T-cell (primary cell): ENCODE results near the gene CNKSR3. TPM values are rescaled to one million over a fixed set of nuclear protein-coding genes. Genes with fewer than 3 reads are reported as not detected.

Source experiments
- ATAC-seq, 4 experiments: fragments of 200-7000 bp in 3 of 4; fragments of 150-1000 bp in 1 of 4; cut with Tn5 transposase; replicated peaks in 1 of 4; 1 replicate in 3 of 4; 2 replicates in 1 of 4; pipeline ENCODE4 v1.10.0; 2021; ENCODE audit warnings: moderate library complexity in 3 of 4, mild to moderate bottlenecking in 2 of 4, moderate number of reproducible peaks in 1 of 4
- CTCF ChIA-PET, 2 donors: fragments of 300-600 bp; sonication (Branson Sonifier 250); formaldehyde crosslinking; loops; one replicate each; lab custom pipeline; 2022; ENCODE audit warnings: antibody characterized with exemption in 2 of 2; lab: Charles Lee
- POLR2A ChIA-PET, 2 donors: fragments of 300-600 bp; sonication (Branson Sonifier 250); formaldehyde crosslinking; loops; one replicate each; lab custom pipeline; 2022; ENCODE audit warnings: antibody characterized with exemption in 2 of 2; lab: Charles Lee
- DNase-seq, 35 experiments: peaks; one replicate each; pipeline versions ENCODE4 v3.0.0 to v3.0.0-alpha.2; 2013 to 2023
- H3K27ac ChIP-seq: one replicate; pipeline ENCODE4 v1.5.1; 2013; ENCODE audit warnings: low read length
- H3K27me3 ChIP-seq, 2 experiments: replicated peaks in 1 of 2; 1 replicate in 1 of 2; 2 replicates in 1 of 2; pipeline versions ENCODE4 v1.6.1 to v1.7.0; 2013; ENCODE audit warnings: low read length in 1 of 2, mixed read lengths in 1 of 2; ENCODE audit not compliant: control insufficient read depth in 2 of 2, insufficient read depth in 2 of 2; ENCODE audit errors: extremely low read depth in 1 of 2
- H3K36me3 ChIP-seq, 2 donors: 1 replicate in 1 of 2; 2 replicates in 1 of 2; pipeline versions ENCODE4 v1.6.1 to v1.7.0; 2013; ENCODE audit warnings: low read length in 1 of 2; ENCODE audit not compliant: control insufficient read depth in 2 of 2, insufficient read depth in 1 of 2; ENCODE audit errors: extremely low read depth in 1 of 2
- H3K4me1 ChIP-seq, 2 experiments: 1 replicate in 1 of 2; 2 replicates in 1 of 2; pipeline versions ENCODE4 v1.6.1 to v1.7.0; 2013; ENCODE audit warnings: low read length in 2 of 2, mixed read lengths in 1 of 2; ENCODE audit not compliant: insufficient read depth in 2 of 2, control insufficient read depth in 1 of 2; ENCODE audit errors: extremely low read depth in 1 of 2
- H3K4me3 ChIP-seq, 2 donors: 1 replicate in 1 of 2; 2 replicates in 1 of 2; pipeline versions ENCODE4 v1.5.1 to v1.7.0; 2013; ENCODE audit warnings: mild to moderate bottlenecking in 2 of 2, low read length in 1 of 2, moderate library complexity in 1 of 2; ENCODE audit not compliant: control insufficient read depth in 1 of 2; ENCODE audit errors: extremely low read depth in 1 of 2
- H3K9me3 ChIP-seq: 2 replicates; pipeline ENCODE4 v1.7.0; 2013
- H3K27ac Mint-ChIP-seq, 2 donors: one replicate each; pipeline ENCODE4 v1.8.0; 2020 to 2021; ENCODE audit warnings: mild to moderate bottlenecking in 2 of 2, mixed read lengths in 2 of 2
- H3K27me3 Mint-ChIP-seq, 2 donors: one replicate each; pipeline ENCODE4 v1.8.0; 2021 to 2022; ENCODE audit warnings: mixed read lengths in 2 of 2
- H3K36me3 Mint-ChIP-seq: one replicate; pipeline ENCODE4 v1.8.0; 2021; ENCODE audit warnings: mixed read lengths
- H3K4me1 Mint-ChIP-seq, 3 donors: one replicate each; pipeline ENCODE4 v1.8.0; 2020 to 2022; ENCODE audit warnings: mixed read lengths in 3 of 3, mild to moderate bottlenecking in 1 of 3
- H3K4me3 Mint-ChIP-seq, 3 donors: one replicate each; pipeline ENCODE4 v1.8.0; 2020 to 2022; ENCODE audit warnings: mild to moderate bottlenecking in 3 of 3, mixed read lengths in 3 of 3, moderate library complexity in 3 of 3
- H3K9me3 Mint-ChIP-seq, 3 donors: one replicate each; pipeline ENCODE4 v1.8.0; 2020 to 2022; ENCODE audit warnings: mixed read lengths in 3 of 3
- WGBS: methylation state at CpG from one replicate; pipeline ENCODE4 v1.1.5; 2013; ENCODE audit warnings: missing lambda C conversion rate; ENCODE audit not compliant: insufficient coverage; 5-methylcytosine and 5-hydroxymethylcytosine counted together
- total RNA-seq, 35 experiments: library from RNA in 6 of 35; stranded (reverse) in 6 of 35; fragments of 120-200 nt in 1 of 35; gene quantifications; one replicate each; pipeline versions ENCODE4 v1.2.1 to v1.2.4 and lab custom pipeline; 2013 to 2026

Gene CNKSR3
- total RNA-seq, 5 donors from 2014 or later (not counting 1 experiment from before 2014, with no cell fraction given) = 0.05 to 0.35 (median 0.20) TPM

DNA sequence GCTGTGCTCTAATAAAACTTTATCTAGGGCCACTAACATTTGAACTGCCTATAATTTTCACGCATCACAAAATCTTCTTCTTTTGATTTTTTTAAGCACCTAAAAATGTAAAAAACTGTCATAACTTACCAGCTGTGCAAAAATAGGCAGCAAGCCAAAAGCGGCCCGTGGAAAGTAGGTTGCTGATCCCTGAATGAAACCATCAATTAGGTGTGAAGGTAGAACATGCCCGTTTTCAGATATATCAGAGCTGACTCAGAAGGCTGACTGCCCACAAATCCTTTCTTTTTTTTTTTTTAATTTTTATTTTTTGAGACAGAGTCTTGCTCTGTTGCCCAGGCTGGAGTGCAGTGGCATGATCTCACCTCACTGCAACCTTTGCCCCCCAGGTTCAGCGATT, 149.0 kb downstream of the CNKSR3 start:
- H3K4me1 Mint-ChIP-seq = peaks cover 16 to 33% (median 22%) of the 10 kb centered on the region in 3 donors
- no peaks in the 10 kb centered on the region for H3K9me3 Mint-ChIP-seq
- H3K4me3 Mint-ChIP-seq = no peak overlapping the region
- peaks cover 0 to 4% of the 10 kb centered on the region in 2 donors for H3K27me3 Mint-ChIP-seq
- no peak for DNase-seq
- CTCF ChIA-PET = interaction anchor here in 1 of 2 donors (0.6 kb wide), 1 partner anchor 320 kb away, joined by 4 read pairs; no protein-coding TSS in a partner anchor
- WGBS = 70% methylated on average over 2 of the region's 5 CpGs
- H3K9me3 ChIP-seq = no peaks in the 10 kb centered on the region
- peaks cover 2 to 9% of the 10 kb centered on the region in 2 experiments for H3K4me1 ChIP-seq
- no peak for ATAC-seq
- H3K36me3 ChIP-seq = no peaks in the 10 kb centered on the region
- no peaks in the 10 kb centered on the region for H3K36me3 Mint-ChIP-seq
- POLR2A ChIA-PET = no interaction called here
- no peak overlapping the region for H3K27ac Mint-ChIP-seq
- H3K27me3 ChIP-seq = no peaks in the 10 kb centered on the region
- no peak overlapping the region for H3K27ac ChIP-seq
- no peak overlapping the region for H3K4me3 ChIP-seq

DNA sequence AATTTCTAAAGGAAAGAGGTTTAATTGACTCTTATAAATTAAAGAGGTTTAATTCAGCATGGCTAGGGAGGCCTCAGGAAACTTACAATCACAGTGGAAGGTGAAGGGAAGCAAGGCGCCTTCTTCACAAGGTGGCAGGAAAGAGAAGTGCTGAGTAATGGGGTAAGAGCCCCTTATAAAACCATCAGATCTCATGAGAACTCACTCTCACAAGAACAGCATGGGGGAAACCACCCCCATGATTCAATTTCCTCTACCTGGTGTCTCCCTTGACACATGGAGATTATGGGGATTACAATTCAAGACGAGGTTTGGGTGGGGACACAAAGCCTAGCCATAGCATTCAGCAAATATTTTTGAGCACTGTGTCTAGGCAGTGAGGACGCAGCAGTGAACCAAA, 150.0 kb downstream of the CNKSR3 start:
- no peaks in the 10 kb centered on the region for H3K9me3 Mint-ChIP-seq
- CTCF ChIA-PET = no interaction called here
- H3K36me3 Mint-ChIP-seq = no peaks in the 10 kb centered on the region
- DNase-seq (no peak), ATAC-seq (no peak)
- peaks cover 0 to 3% of the 10 kb centered on the region in 2 experiments for H3K27me3 ChIP-seq
- POLR2A ChIA-PET = no interaction called here
- no peaks in the 10 kb centered on the region for H3K36me3 ChIP-seq
- no CpG with 5 or more reads among the region's 3 CpGs for WGBS
- H3K27ac ChIP-seq = no peak overlapping the region
- H3K27ac Mint-ChIP-seq = no peak overlapping the region
- H3K27me3 Mint-ChIP-seq = peaks cover 0 to 4% of the 10 kb centered on the region in 2 donors
- H3K4me1 ChIP-seq = peaks cover 2 to 9% of the 10 kb centered on the region in 2 experiments
- peaks cover 19 to 36% (median 26%) of the 10 kb centered on the region in 3 donors for H3K4me1 Mint-ChIP-seq
- no peak overlapping the region for H3K4me3 Mint-ChIP-seq
- no peak overlapping the region for H3K4me3 ChIP-seq
- H3K9me3 ChIP-seq = no peaks in the 10 kb centered on the region

DNA sequence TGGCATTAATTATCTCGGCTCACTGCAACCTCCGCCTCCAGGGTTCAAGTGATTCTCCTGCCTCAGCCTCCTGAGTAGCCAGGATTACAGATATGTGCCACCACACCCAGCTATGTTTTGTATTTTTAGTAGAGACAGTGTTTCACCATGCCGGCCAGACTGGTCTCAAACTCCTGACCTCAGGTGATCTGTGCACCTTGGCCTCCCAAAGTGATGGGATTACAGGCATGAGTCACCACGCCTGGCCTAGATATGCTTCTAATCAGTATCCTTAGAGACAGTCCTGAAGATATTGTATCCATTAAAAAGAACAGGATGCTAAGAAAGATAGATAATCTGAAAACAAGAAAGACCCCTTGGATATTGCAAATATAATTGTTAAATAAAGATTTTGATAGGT, 150.8 kb downstream of the CNKSR3 start:
- no peak overlapping the region for H3K27ac Mint-ChIP-seq
- no peak overlapping the region for H3K27ac ChIP-seq
- H3K4me1 ChIP-seq = peaks cover 2 to 9% of the 10 kb centered on the region in 2 experiments
- H3K36me3 Mint-ChIP-seq = no peaks in the 10 kb centered on the region
- H3K4me3 Mint-ChIP-seq = peak overlapping the region in 2 of 3 donors; percentile 22 to 67
- H3K9me3 ChIP-seq = no peaks in the 10 kb centered on the region
- H3K9me3 Mint-ChIP-seq = no peaks in the 10 kb centered on the region
- no peaks in the 10 kb centered on the region for H3K36me3 ChIP-seq
- WGBS = 90% methylated on average over 3 of the region's 4 CpGs
- peaks cover 23 to 36% (median 29%) of the 10 kb centered on the region in 3 donors for H3K4me1 Mint-ChIP-seq
- no peak for DNase-seq
- CTCF ChIA-PET = interaction anchor here in 1 of 2 donors (1.0 kb wide), 1 partner anchor 14 kb away, joined by 3 read pairs; no protein-coding TSS in a partner anchor
- H3K4me3 ChIP-seq = no peak overlapping the region
- POLR2A ChIA-PET = no interaction called here
- peaks cover 0 to 4% of the 10 kb centered on the region in 2 donors for H3K27me3 Mint-ChIP-seq
- ATAC-seq = no peak
- peaks cover 0 to 5% of the 10 kb centered on the region in 2 experiments for H3K27me3 ChIP-seq

DNA sequence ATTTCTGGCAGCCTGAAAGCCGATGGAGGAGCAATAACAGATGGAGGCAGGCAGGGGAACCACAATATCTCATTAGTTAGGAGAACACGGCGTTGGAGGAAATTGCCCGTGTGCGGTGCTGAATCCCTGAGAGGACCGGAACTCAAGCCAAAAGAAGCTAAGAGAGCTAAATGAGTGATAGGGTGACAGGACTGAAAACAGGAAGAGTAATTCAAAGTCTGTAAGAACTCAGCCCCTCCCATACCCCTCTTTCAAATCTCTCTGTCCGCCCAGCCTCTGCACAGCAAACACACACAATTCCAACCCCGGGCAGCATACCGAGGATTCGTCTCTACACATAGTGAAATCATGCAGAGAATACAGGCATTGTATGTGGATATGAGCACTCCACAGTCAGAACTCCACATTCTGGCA, 151.3 kb downstream of the CNKSR3 start:
- Mint-ChIP-seq H3K9me3 (no peaks in the 10 kb centered on the region), H3K36me3 (no peaks in the 10 kb centered on the region), H3K27ac (peak overlapping the region; percentile 1 to 62), H3K4me3 (peak overlapping the region in 2 of 3 donors; percentile 22 to 67), H3K27me3 (peaks cover 0 to 4% of the 10 kb centered on the region in 2 donors), H3K4me1 (peaks cover 25 to 36% (median 29%) of the 10 kb centered on the region in 3 donors)
- Histone ChIP-seq H3K9me3 (no peaks in the 10 kb centered on the region), H3K27me3 (peaks cover 0 to 5% of the 10 kb centered on the region in 2 experiments), H3K36me3 (no peaks in the 10 kb centered on the region), H3K4me1 (peaks cover 2 to 9% of the 10 kb centered on the region in 2 experiments), H3K27ac (no peak overlapping the region), H3K4me3 (peak overlapping the region in 1 of 2 donors; percentile 17)
- DNase-seq (peak in 4 of 35 experiments; percentile 4 to 14 (median 6)), ATAC-seq (peak in 3 of 4 experiments; percentile 41 to 79 (median 54))
- CTCF ChIA-PET = interaction anchor here in 1 of 2 donors (1.0 kb wide), 1 partner anchor 14 kb away, joined by 3 read pairs; no protein-coding TSS in a partner anchor
- POLR2A ChIA-PET = no interaction called here
- 44% methylated on average over 1 of the region's 10 CpGs for WGBS

DNA sequence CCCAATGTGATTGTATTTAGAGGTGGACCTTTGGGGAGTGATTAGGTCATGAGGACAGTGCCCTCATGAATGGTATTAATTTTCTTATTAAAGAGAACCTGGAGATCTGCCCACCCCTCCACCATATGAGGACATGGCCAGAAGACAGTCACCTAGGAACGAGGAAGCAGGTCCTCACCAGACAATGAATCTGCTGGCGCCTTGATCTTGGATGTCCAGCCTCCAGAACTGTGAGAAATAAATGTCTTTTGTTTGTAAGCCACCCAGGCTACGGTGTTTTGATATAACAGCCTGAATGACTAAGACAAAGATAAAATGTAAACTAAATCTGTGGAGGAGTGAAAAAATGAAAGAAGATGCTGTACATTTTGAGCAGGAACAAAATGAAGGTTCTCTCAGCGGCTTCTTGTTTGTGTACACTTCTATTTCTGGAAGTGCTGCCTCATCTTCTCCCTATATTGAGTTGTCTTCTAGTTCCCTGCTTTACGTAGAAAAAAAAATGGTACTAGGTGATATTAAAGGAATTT, 152.4 kb downstream of the CNKSR3 start:
- POLR2A ChIA-PET = no interaction called here
- DNase-seq = no peak

DNA sequence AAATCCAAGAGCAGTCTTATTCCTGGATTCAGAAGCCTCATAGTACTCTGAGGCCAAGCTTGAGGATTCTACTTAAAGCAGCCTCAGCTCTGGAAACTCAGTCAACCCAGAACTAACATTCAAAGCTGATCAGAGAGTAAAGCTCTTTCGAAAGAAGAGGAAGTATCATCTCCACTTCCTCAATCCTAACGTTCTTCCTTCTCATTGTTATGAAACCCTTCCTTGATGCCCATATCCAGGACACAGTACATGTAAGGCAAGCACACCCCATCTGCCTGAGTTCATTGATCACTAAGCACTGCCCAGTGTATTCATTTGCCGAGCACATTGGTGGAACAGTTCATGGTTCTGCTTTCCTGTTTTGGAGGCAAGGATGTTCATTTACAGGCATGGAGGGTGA, 153.8 kb downstream of the CNKSR3 start, which contains the start of gene IPCEF1:
Gene IPCEF1 (minus strand): TSS at position 114 of the 400 bp plus-strand sequence. CDS start 90,856 bp downstream, outside the sequence.
- ChIA-PET CTCF (no interaction called here), POLR2A (no interaction called here)
- Histone ChIP-seq H3K27me3 (peaks cover 0 to 5% of the 10 kb centered on the region in 2 experiments), H3K4me3 (no peak within 1 kb of the TSS), H3K27ac (no peak within 1 kb of the TSS), H3K9me3 (no peaks in the 10 kb centered on the region), H3K4me1 (peaks cover 2 to 9% of the 10 kb centered on the region in 2 experiments), H3K36me3 (no peaks in the 10 kb centered on the region)
- Mint-ChIP-seq H3K27me3 (peaks cover 0 to 3% of the 10 kb centered on the region in 2 donors), H3K4me1 (peaks cover 29 to 36% (median 29%) of the 10 kb centered on the region in 3 donors), H3K9me3 (no peaks in the 10 kb centered on the region), H3K36me3 (no peaks in the 10 kb centered on the region), H3K27ac (peak within 1 kb of the TSS in 1 of 2 donors; percentile 49), H3K4me3 (no peak within 1 kb of the TSS)
- ATAC-seq = no peak
- WGBS = no CpG with 5 or more reads among the region's 3 CpGs
- DNase-seq = no peak

More for the DNA sequence above, 152.4 kb downstream of the CNKSR3 start:
- H3K36me3 Mint-ChIP-seq = no peaks in the 10 kb centered on the region
- H3K4me3 ChIP-seq = no peak overlapping the region
- ATAC-seq = no peak
- H3K9me3 Mint-ChIP-seq = no peaks in the 10 kb centered on the region
- no peaks in the 10 kb centered on the region for H3K9me3 ChIP-seq
- H3K4me1 ChIP-seq = peaks cover 2 to 9% of the 10 kb centered on the region in 2 experiments
- peaks cover 0 to 5% of the 10 kb centered on the region in 2 experiments for H3K27me3 ChIP-seq
- no peak overlapping the region for H3K27ac Mint-ChIP-seq
- no peaks in the 10 kb centered on the region for H3K36me3 ChIP-seq
- peaks cover 27 to 36% (median 29%) of the 10 kb centered on the region in 3 donors for H3K4me1 Mint-ChIP-seq
- no peak overlapping the region for H3K27ac ChIP-seq
- no peak overlapping the region for H3K4me3 Mint-ChIP-seq
- WGBS = 60% methylated on average over 1 of the region's 5 CpGs
- peaks cover 0 to 3% of the 10 kb centered on the region in 2 donors for H3K27me3 Mint-ChIP-seq
- CTCF ChIA-PET = no interaction called here
